K562 (cell line): Measurements from ENCODE around the gene RAB5B. TPM values are rescaled to one million over a fixed set of nuclear protein-coding genes. Genes with fewer than 3 reads are reported as not detected.

ENCODE experiments used
- ADNP ChIP-seq: fragments of 200-800 bp; sonication (Bioruptor generic); IDR thresholded peaks from 2 replicates; pipeline ENCODE4 v1.6.1; 2016; ENCODE audit warnings: missing genetic modification characterization, missing compliant biosample characterization
- ARID2 ChIP-seq: fragments of 450-650 bp; IDR thresholded peaks from 2 replicates; pipeline ENCODE4 v1.6.1; 2017; ENCODE audit warnings: antibody characterized with exemption, mild to moderate bottlenecking
- ESRRA ChIP-seq: fragments of 450-650 bp; IDR thresholded peaks from 2 replicates; pipeline ENCODE4 v1.6.1; 2014; ENCODE audit warnings: low read depth, mild to moderate bottlenecking, moderate library complexity, borderline replicate concordance
- HDAC6 ChIP-seq: IDR thresholded peaks from 2 replicates; pipeline ENCODE4 v1.6.1; 2012; ENCODE audit warnings: low read depth, mild to moderate bottlenecking, control low read depth, inconsistent platforms, low read length, moderate library complexity
- HNRNPUL1 ChIP-seq: fragments of 200-400 bp; formaldehyde crosslinking; IDR thresholded peaks from 2 replicates; pipeline ENCODE4 v1.6.1; 2017; ENCODE audit warnings: low read length
- KAT8 ChIP-seq: fragments of 450-650 bp; IDR thresholded peaks from 2 replicates; pipeline ENCODE4 v1.6.1; 2016; ENCODE audit warnings: low read depth, mild to moderate bottlenecking
- NFIX ChIP-seq: fragments of 250-450 bp; sonication (Bioruptor Pico); IDR thresholded peaks from 2 replicates; pipeline ENCODE4 v1.4.0; 2020; ENCODE audit warnings: low read depth, mild to moderate bottlenecking, moderate library complexity
- POLR3G ChIP-seq: IDR thresholded peaks from 2 replicates; pipeline ENCODE4 v1.6.1; 2011; ENCODE audit not compliant: insufficient read length, insufficient replicate concordance; ENCODE audit errors: extremely low read depth
- RBM22 ChIP-seq: fragments of 200-400 bp; formaldehyde crosslinking; IDR thresholded peaks from 2 replicates; pipeline ENCODE4 v1.6.1; 2018; ENCODE audit warnings: low read length, low read depth; ENCODE audit not compliant: poor library complexity, severe bottlenecking
- RBM25 ChIP-seq: fragments of 200-400 bp; formaldehyde crosslinking; IDR thresholded peaks from 2 replicates; pipeline ENCODE4 v1.6.1; 2018; ENCODE audit warnings: low read length, low read depth, moderate library complexity; ENCODE audit not compliant: severe bottlenecking
- SAP30 ChIP-seq: fragments of 200-600 bp; sonication (generic); IDR thresholded peaks from 2 replicates; pipeline ENCODE4 v1.6.1; 2012; ENCODE audit warnings: borderline replicate concordance, low read depth, mild to moderate bottlenecking, moderate library complexity, low read length, control low read depth, inconsistent platforms; ENCODE audit not compliant: insufficient read depth, poor library complexity, severe bottlenecking
- SIX5 ChIP-seq, 2 experiments: IDR thresholded peaks; 2 replicates each; pipeline ENCODE4 v1.6.1; 2011; ENCODE audit warnings: low read length in 2 of 2, borderline replicate concordance in 1 of 2, low read depth in 1 of 2, mild to moderate bottlenecking in 1 of 2, moderate library complexity in 1 of 2; ENCODE audit not compliant: insufficient read depth in 1 of 2
- ZBTB1 ChIP-seq: sonication (generic); formaldehyde crosslinking; IDR thresholded peaks from 2 replicates; pipeline ENCODE4 v1.8.1; 2023; ENCODE audit warnings: missing genetic modification reagents, low read depth, mild to moderate bottlenecking, borderline replicate concordance
- ZNF23 ChIP-seq: fragments of 250-450 bp; sonication (Bioruptor Pico); IDR thresholded peaks from 2 replicates; pipeline ENCODE4 v1.4.0; 2020; ENCODE audit warnings: mild to moderate bottlenecking
- ZNF551 ChIP-seq: fragments of 250-450 bp; sonication (Bioruptor Pico); IDR thresholded peaks from 2 replicates; pipeline ENCODE4 v1.5.0; 2021; ENCODE audit warnings: mild to moderate bottlenecking, moderate library complexity
- polyA plus RNA-seq, 8 experiments: library from polyadenylated mRNA; depleted of rRNA in 4 of 8; stranded (reverse) in 5 of 8; unstranded in 3 of 8; fragments of >200 nt; fragmentation: Nextera tagmentation in 2 of 8; fragmentation: Illumina TruSeq in 1 of 8; extraction: Ambion mirVana in 2 of 8; extraction: Trizol in 1 of 8; gene quantifications; 2 replicates each; pipeline versions ENCODE4 v1.2.1 to v1.2.3, GENCODE V29; 2011 to 2014; ENCODE audit warnings: inconsistent platforms in 1 of 8, missing spikeins in 1 of 8
- total RNA-seq, 7 experiments: library from RNA; depleted of rRNA in 6 of 7; stranded (reverse); fragments of >200 nt in 6 of 7; fragmentation: Illumina TruSeq in 2 of 7; extraction: Trizol in 2 of 7; gene quantifications; 2 replicates each; pipeline versions ENCODE4 v1.2.1 to v1.2.3, GENCODE V29; 2011 to 2021; ENCODE audit warnings: low replicate concordance in 1 of 7
- TF ChIP-seq, protein P1 (sequence below): sonication (generic); formaldehyde crosslinking; IDR thresholded peaks from 2 replicates; pipeline ENCODE4 v1.8.0; 2023; ENCODE audit warnings: mild to moderate bottlenecking, missing genetic modification reagents
- TF ChIP-seq, protein P2 (sequence below): sonication (generic); formaldehyde crosslinking; IDR thresholded peaks from 2 replicates; pipeline ENCODE4 v1.8.0; 2022; ENCODE audit warnings: mild to moderate bottlenecking, missing genetic modification reagents
- TF ChIP-seq, protein P3 (sequence below): IDR thresholded peaks from 3 replicates; pipeline ENCODE4 v1.6.1; 2011; ENCODE audit warnings: borderline replicate concordance, mild to moderate bottlenecking, moderate library complexity; ENCODE audit not compliant: insufficient read length; ENCODE audit errors: extremely low read depth
- TF ChIP-seq, protein P4 (sequence below): sonication (generic); formaldehyde crosslinking; IDR thresholded peaks from 2 replicates; pipeline ENCODE4 v1.8.0; 2022; ENCODE audit warnings: mild to moderate bottlenecking, missing genetic modification reagents

RAB5B gene
- total and polyA plus RNA-seq, 9 of the 15 experiments (the other 6 are each of a cell fraction or from before 2014, with no cell fraction given), result 6.8 to 73.8 (median 25.2) TPM

DNA sequence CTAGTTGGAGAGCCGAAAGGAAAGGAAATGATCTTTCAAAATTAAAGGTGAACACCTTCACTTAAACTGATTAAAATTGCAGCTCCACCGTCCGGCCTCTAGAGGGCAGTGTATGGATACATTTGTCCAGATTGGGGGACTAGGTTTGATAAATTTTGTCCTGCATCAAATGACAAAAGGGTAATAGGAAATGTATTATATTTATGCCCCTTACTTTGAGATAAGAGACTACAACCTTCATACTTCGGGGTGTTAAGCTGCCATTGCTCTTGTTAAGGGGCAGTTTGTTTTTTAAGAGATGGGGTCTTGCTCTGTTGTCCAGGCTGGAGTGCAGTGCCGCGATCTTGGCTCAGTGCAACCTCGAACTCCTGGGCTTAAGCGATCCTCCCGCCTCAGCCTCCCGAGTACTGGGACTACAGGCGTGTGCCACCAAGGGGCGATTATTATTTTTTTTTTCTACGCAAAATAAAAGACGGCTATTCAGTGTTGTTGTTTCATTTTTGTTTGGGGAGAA is 22.4 kb downstream of the RAB5B start (continued):
- TF ChIP-seq, protein P1, sequence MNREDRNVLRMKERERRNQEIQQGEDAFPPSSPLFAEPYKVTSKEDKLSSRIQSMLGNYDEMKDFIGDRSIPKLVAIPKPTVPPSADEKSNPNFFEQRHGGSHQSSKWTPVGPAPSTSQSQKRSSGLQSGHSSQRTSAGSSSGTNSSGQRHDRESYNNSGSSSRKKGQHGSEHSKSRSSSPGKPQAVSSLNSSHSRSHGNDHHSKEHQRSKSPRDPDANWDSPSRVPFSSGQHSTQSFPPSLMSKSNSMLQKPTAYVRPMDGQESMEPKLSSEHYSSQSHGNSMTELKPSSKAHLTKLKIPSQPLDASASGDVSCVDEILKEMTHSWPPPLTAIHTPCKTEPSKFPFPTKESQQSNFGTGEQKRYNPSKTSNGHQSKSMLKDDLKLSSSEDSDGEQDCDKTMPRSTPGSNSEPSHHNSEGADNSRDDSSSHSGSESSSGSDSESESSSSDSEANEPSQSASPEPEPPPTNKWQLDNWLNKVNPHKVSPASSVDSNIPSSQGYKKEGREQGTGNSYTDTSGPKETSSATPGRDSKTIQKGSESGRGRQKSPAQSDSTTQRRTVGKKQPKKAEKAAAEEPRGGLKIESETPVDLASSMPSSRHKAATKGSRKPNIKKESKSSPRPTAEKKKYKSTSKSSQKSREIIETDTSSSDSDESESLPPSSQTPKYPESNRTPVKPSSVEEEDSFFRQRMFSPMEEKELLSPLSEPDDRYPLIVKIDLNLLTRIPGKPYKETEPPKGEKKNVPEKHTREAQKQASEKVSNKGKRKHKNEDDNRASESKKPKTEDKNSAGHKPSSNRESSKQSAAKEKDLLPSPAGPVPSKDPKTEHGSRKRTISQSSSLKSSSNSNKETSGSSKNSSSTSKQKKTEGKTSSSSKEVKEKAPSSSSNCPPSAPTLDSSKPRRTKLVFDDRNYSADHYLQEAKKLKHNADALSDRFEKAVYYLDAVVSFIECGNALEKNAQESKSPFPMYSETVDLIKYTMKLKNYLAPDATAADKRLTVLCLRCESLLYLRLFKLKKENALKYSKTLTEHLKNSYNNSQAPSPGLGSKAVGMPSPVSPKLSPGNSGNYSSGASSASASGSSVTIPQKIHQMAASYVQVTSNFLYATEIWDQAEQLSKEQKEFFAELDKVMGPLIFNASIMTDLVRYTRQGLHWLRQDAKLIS (CRISPR knock-in tag), result 0 out of 2 replicates have a peak, but pooled peaks have one; percentile 50
- TF ChIP-seq ARID2, result peak; percentile 65; the same call in 1 of the 2 replicates
- TF ChIP-seq SAP30, result no peak
- no peak for TF ChIP-seq ZBTB1
- no peak for TF ChIP-seq HDAC6
- TF ChIP-seq, protein P2, sequence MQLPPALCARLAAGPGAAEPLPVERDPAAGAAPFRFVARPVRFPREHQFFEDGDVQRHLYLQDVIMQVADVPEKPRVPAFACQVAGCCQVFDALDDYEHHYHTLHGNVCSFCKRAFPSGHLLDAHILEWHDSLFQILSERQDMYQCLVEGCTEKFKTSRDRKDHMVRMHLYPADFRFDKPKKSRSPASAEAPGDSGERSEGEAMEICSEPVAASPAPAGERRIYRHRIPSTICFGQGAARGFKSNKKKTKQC (CRISPR knock-in tag), result no peak
- TF ChIP-seq ZNF23 (CRISPR knock-in tag), result no peak
- no peak for TF ChIP-seq NFIX (CRISPR knock-in tag)
- TF ChIP-seq KAT8, result no peak
- peak; percentile 43; the same call in 1 of the 2 replicates for TF ChIP-seq ESRRA
- TF ChIP-seq HNRNPUL1, result no peak
- peak; percentile 93 for TF ChIP-seq ADNP (tag)
- TF ChIP-seq RBM25, result peak; percentile 87
- no peak for TF ChIP-seq POLR3G
- no peak for TF ChIP-seq ZNF551
- TF ChIP-seq, protein P3, sequence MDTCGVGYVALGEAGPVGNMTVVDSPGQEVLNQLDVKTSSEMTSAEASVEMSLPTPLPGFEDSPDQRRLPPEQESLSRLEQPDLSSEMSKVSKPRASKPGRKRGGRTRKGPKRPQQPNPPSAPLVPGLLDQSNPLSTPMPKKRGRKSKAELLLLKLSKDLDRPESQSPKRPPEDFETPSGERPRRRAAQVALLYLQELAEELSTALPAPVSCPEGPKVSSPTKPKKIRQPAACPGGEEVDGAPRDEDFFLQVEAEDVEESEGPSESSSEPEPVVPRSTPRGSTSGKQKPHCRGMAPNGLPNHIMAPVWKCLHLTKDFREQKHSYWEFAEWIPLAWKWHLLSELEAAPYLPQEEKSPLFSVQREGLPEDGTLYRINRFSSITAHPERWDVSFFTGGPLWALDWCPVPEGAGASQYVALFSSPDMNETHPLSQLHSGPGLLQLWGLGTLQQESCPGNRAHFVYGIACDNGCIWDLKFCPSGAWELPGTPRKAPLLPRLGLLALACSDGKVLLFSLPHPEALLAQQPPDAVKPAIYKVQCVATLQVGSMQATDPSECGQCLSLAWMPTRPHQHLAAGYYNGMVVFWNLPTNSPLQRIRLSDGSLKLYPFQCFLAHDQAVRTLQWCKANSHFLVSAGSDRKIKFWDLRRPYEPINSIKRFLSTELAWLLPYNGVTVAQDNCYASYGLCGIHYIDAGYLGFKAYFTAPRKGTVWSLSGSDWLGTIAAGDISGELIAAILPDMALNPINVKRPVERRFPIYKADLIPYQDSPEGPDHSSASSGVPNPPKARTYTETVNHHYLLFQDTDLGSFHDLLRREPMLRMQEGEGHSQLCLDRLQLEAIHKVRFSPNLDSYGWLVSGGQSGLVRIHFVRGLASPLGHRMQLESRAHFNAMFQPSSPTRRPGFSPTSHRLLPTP, result no peak
- TF ChIP-seq RBM22, result no peak
- no peak for TF ChIP-seq SIX5 (IDR thresholded peaks at IDR 0.05; ENCODE audit: borderline replicate concordance in 1 of 2, insufficient read depth in 1 of 2, low read depth in 1 of 2, low read length in 2 of 2)
- TF ChIP-seq, protein P4, sequence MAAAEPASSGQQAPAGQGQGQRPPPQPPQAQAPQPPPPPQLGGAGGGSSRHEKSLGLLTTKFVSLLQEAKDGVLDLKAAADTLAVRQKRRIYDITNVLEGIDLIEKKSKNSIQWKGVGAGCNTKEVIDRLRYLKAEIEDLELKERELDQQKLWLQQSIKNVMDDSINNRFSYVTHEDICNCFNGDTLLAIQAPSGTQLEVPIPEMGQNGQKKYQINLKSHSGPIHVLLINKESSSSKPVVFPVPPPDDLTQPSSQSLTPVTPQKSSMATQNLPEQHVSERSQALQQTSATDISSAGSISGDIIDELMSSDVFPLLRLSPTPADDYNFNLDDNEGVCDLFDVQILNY, result no peak
